HCT116 (cell line): Measurements from ENCODE around the gene KRTDAP. TPM values are rescaled to one million over a fixed set of nuclear protein-coding genes. Genes with fewer than 3 reads are reported as not detected.

Source experiments
- ATAC-seq: fragments of 200-7000 bp; cut with Tn5 transposase; 2 replicates; pipeline ENCODE4 v1.9.1; 2020; ENCODE audit warnings: mild to moderate bottlenecking, moderate library complexity
- BruUV-seq: library from RNA; stranded (reverse); fragments of 400-500 nt; replicated peaks from 2 replicates; lab custom pipeline; 2021; lab: Mats Ljungman, UMichigan
- CTCF ChIA-PET: fragments of 300-600 bp; sonication (Branson Sonifier 250); formaldehyde crosslinking; loops from one replicate; lab custom pipeline; 2021; ENCODE audit warnings: antibody characterized with exemption; lab: Charles Lee
- POLR2A ChIA-PET: fragments of 300-600, 350-600 bp; sonication (Branson Sonifier 250); formaldehyde crosslinking; loops from one replicate; lab custom pipeline; 2021; ENCODE audit warnings: antibody characterized with exemption; lab: Charles Lee
- RAD21 ChIA-PET, 2 experiments: fragments of 300-600 bp; sonication (Branson Sonifier 250); formaldehyde crosslinking; loops; one replicate each; lab custom pipeline; 2023; ENCODE audit warnings: low total read pairs in 2 of 2; ENCODE audit not compliant: uncharacterized antibody in 2 of 2, unreplicated experiment in 2 of 2, low non-redundant PET in 1 of 2; lab: Charles Lee
- DNase-seq: peaks from one replicate; pipeline ENCODE4 v3.0.0-alpha.2; 2010; ENCODE audit warnings: low read depth, low spot score
- H2AFZ ChIP-seq: fragments of 200-600 bp; shearing (Covaris generic), sonication (generic); 2 replicates; pipeline ENCODE4 v1.6.1; 2017; ENCODE audit warnings: low read depth, mixed run types, mixed read lengths, antibody characterized with exemption, low read length; ENCODE audit not compliant: poor library complexity, severe bottlenecking
- H3K27ac ChIP-seq: 2 replicates; pipeline ENCODE4 v1.5.1; 2012; ENCODE audit warnings: low read depth, low read length
- H3K27me3 ChIP-seq: fragments of 200-600 bp; sonication (generic); 2 replicates; pipeline ENCODE4 v1.6.1; 2016; ENCODE audit warnings: mixed run types, low read length, mixed read lengths; ENCODE audit not compliant: insufficient read depth
- H3K36me3 ChIP-seq, 2 experiments: fragments of 200-500 bp in 1 of 2; fragments of 200-600 bp in 1 of 2; sonication (Bioruptor generic) in 1 of 2; sonication (generic) in 1 of 2; 2 replicates each; pipeline versions ENCODE4 v1.5.1 to v1.6.1; 2014 to 2016; ENCODE audit warnings: low read length in 2 of 2, inconsistent platforms in 1 of 2, mixed read lengths in 1 of 2, mixed run types in 1 of 2; ENCODE audit not compliant: insufficient read depth in 2 of 2, control insufficient read depth in 1 of 2
- H3K4me1 ChIP-seq, 2 experiments: fragments of 200-600 bp in 1 of 2; sonication (generic) in 1 of 2; 2 replicates each; pipeline versions ENCODE4 v1.5.1 to v1.6.1; 2012 to 2017; ENCODE audit warnings: low read length in 2 of 2, inconsistent platforms in 1 of 2, mild to moderate bottlenecking in 1 of 2, mixed read lengths in 1 of 2, mixed run types in 1 of 2, moderate library complexity in 1 of 2; ENCODE audit not compliant: insufficient read depth in 2 of 2, control insufficient read depth in 1 of 2
- H3K4me2 ChIP-seq: fragments of 200-600 bp; sonication (generic); 2 replicates; pipeline ENCODE4 v1.6.1; 2017; ENCODE audit warnings: mixed run types, low read length, mixed read lengths
- H3K4me3 ChIP-seq, 2 experiments: fragments of 200-600 bp in 1 of 2; sonication (generic) in 1 of 2; replicated peaks in 1 of 2; 2 replicates each; pipeline ENCODE4 v1.5.1; 2011 to 2016; ENCODE audit warnings: low read length in 2 of 2, control low read depth in 1 of 2, low read depth in 1 of 2, mild to moderate bottlenecking in 1 of 2, mixed read lengths in 1 of 2, mixed run types in 1 of 2
- H3K79me2 ChIP-seq: fragments of 200-600 bp; sonication (generic); 2 replicates; pipeline ENCODE4 v1.6.1; 2017; ENCODE audit warnings: mild to moderate bottlenecking, mixed run types, low read length, moderate library complexity, mixed read lengths; ENCODE audit not compliant: insufficient read depth
- H3K9ac ChIP-seq: fragments of 200-600 bp; sonication (generic); 2 replicates; pipeline ENCODE4 v1.6.1; 2016; ENCODE audit warnings: low read length, mixed read lengths
- H3K9me2 ChIP-seq: fragments of 200-600 bp; sonication (generic), shearing (Covaris generic); 2 replicates; pipeline ENCODE4 v1.6.1; 2017; ENCODE audit warnings: mixed run types, mild to moderate bottlenecking, moderate library complexity; ENCODE audit not compliant: insufficient read depth
- H3K9me3 ChIP-seq, 2 experiments: fragments of 200-500 bp in 1 of 2; fragments of 200-600 bp in 1 of 2; sonication (Bioruptor generic) in 1 of 2; sonication (generic) in 1 of 2; 2 replicates each; pipeline ENCODE4 v1.6.1; 2014 to 2017; ENCODE audit warnings: low read length in 2 of 2, mixed read lengths in 2 of 2, inconsistent platforms in 1 of 2, low read depth in 1 of 2, mild to moderate bottlenecking in 1 of 2, mixed run types in 1 of 2, moderate library complexity in 1 of 2; ENCODE audit not compliant: control insufficient read depth in 1 of 2, insufficient read depth in 1 of 2
- H4K20me1 ChIP-seq: fragments of 200-600 bp; sonication (generic), shearing (Covaris generic); 2 replicates; pipeline ENCODE4 v1.6.1; 2017; ENCODE audit warnings: mixed run types, mild to moderate bottlenecking, moderate library complexity; ENCODE audit not compliant: insufficient read depth
- CEBPB ChIP-seq: IDR thresholded peaks from 2 replicates; pipeline ENCODE4 v1.6.1; 2012; ENCODE audit warnings: low read depth
- CTCF ChIP-seq, 3 experiments: fragments of 200-600 bp in 1 of 3; sonication (generic) in 1 of 3; IDR thresholded peaks in 2 of 3; conservative IDR thresholded peaks in 1 of 3; 2 replicates each; pipeline ENCODE4 v1.5.1; 2012 to 2017; ENCODE audit warnings: low read depth in 2 of 3, low read length in 2 of 3, antibody characterized with exemption in 1 of 3, borderline replicate concordance in 1 of 3, control low read depth in 1 of 3, mild to moderate bottlenecking in 1 of 3, mixed read lengths in 1 of 3, mixed run types in 1 of 3, moderate library complexity in 1 of 3; ENCODE audit not compliant: insufficient read depth in 1 of 3
- EGR1 ChIP-seq: IDR thresholded peaks from 2 replicates; pipeline ENCODE4 v1.6.1; 2012; ENCODE audit warnings: low read depth
- EZH2 ChIP-seq: fragments of 200-600 bp; sonication (generic); IDR thresholded peaks from 2 replicates; pipeline ENCODE4 v1.6.1; 2017; ENCODE audit warnings: antibody characterized with exemption, mixed run types
- EZH2phosphoT487 ChIP-seq: fragments of 200-600 bp; IDR thresholded peaks from 2 replicates; pipeline ENCODE4 v1.6.1; 2018; ENCODE audit warnings: antibody characterized with exemption, borderline replicate concordance
- JUND ChIP-seq: IDR thresholded peaks from 2 replicates; pipeline ENCODE4 v1.6.1; 2012
- POLR2A ChIP-seq: IDR thresholded peaks from 2 replicates; pipeline ENCODE4 v1.7.0; 2011; ENCODE audit warnings: borderline replicate concordance; ENCODE audit not compliant: insufficient read depth, insufficient read length; ENCODE audit errors: extremely low read depth
- POLR2AphosphoS5 ChIP-seq: IDR thresholded peaks from 2 replicates; pipeline ENCODE4 v1.6.1; 2011; ENCODE audit warnings: mild to moderate bottlenecking, low read depth, low read length, moderate library complexity
- RAD21 ChIP-seq: IDR thresholded peaks from 2 replicates; pipeline ENCODE4 v1.6.1; 2012; ENCODE audit warnings: low read depth, mild to moderate bottlenecking
- SIN3A ChIP-seq: IDR thresholded peaks from 2 replicates; pipeline ENCODE4 v1.6.1; 2012; ENCODE audit warnings: low read depth
- SRF ChIP-seq: IDR thresholded peaks from 2 replicates; pipeline ENCODE4 v1.6.1; 2012; ENCODE audit warnings: low read depth
- TCF7L2 ChIP-seq: IDR thresholded peaks from 2 replicates; pipeline ENCODE4 v1.7.0; 2011; ENCODE audit warnings: borderline replicate concordance, inconsistent platforms; ENCODE audit not compliant: insufficient read depth, insufficient read length; ENCODE audit errors: extremely low read depth
- YY1 ChIP-seq: IDR thresholded peaks from 2 replicates; pipeline ENCODE4 v1.6.1; 2011; ENCODE audit warnings: low read length, low read depth, moderate library complexity, mild to moderate bottlenecking; ENCODE audit not compliant: insufficient replicate concordance; ENCODE audit errors: extremely low read depth
- ZFX ChIP-seq: fragments of 450-650 bp; IDR thresholded peaks from 2 replicates; pipeline ENCODE4 v1.6.1; 2017
- ZNF274 ChIP-seq: fragments of 200-500 bp; sonication (Bioruptor generic); IDR thresholded peaks from 2 replicates; pipeline ENCODE4 v1.6.1; 2014; ENCODE audit warnings: mild to moderate bottlenecking, low read depth, low read length, inconsistent platforms
- intact Hi-C: fragments of 100-400 bp; cut with micrococcal nuclease; formaldehyde crosslinking; loops from 2 replicates; pipeline ENCODE4 v1.10.0; 2022
- total RNA-seq: library from RNA; stranded (reverse); gene quantifications from one replicate; pipeline ENCODE4 v1.2.1, GENCODE V29; 2021; ENCODE audit not compliant: unreplicated experiment
- TF ChIP-seq, protein P1 (sequence below): IDR thresholded peaks from 2 replicates; pipeline ENCODE4 v1.6.1; 2012; ENCODE audit warnings: low read depth
- TF ChIP-seq, protein P2 (sequence below): IDR thresholded peaks from 2 replicates; pipeline ENCODE4 v1.6.1; 2011; ENCODE audit warnings: mild to moderate bottlenecking, low read length, moderate library complexity; ENCODE audit not compliant: insufficient replicate concordance; ENCODE audit errors: extremely low read depth

The KRTDAP gene
- total RNA-seq, 1 experiment from 2014 or later = 0.74 TPM

- POLR2A ChIA-PET = interaction anchor here (3.9 kb wide), 1 partner anchor 10 kb away, joined by 22 read pairs; no protein-coding TSS in a partner anchor
Observed at GRCh38 chr19:35519291-35519690, 29.0 kb upstream of the KRTDAP start.

More at GRCh38 chr19:35519291-35519690, 29.0 kb upstream of the KRTDAP start:
- no peaks in the 10 kb centered on the region for H3K36me3 ChIP-seq
- H3K4me1 ChIP-seq = peaks cover 10 to 33% of the 10 kb centered on the region in 2 experiments
- H3K9me3 ChIP-seq = no peaks in the 10 kb centered on the region
- no peak overlapping the region for H3K27ac ChIP-seq
- no peak overlapping the region for H3K9ac ChIP-seq
- H3K4me3 ChIP-seq = no peak overlapping the region
- ChIA-PET CTCF (interaction anchor here (2.0 kb wide), 1 partner anchor 9 kb away, joined by 9 read pairs; no protein-coding TSS in a partner anchor), RAD21 (no interaction called here)
- no peaks in the 10 kb centered on the region for H3K79me2 ChIP-seq
- H3K9me2 ChIP-seq = no peaks in the 10 kb centered on the region
- intact Hi-C loops = no loop called here
- TF ChIP-seq EZH2 (no peak), EGR1 (no peak), JUND (no peak), EZH2phosphoT487 (no peak), SRF (no peak), TCF7L2 (no peak), ZFX (no peak), YY1 (no peak), POLR2AphosphoS5 (no peak), CTCF (IDR thresholded peaks at IDR 0.05 in 2 of 3, conservative IDR thresholded peaks at IDR 0.05 in 1 of 3; ENCODE audit: borderline replicate concordance in 1 of 3, insufficient read depth in 1 of 3, low read depth in 2 of 3, low read length in 2 of 3) (no peak), ZNF274 (no peak), CEBPB (no peak), SIN3A (no peak), POLR2A (no peak), RAD21 (no peak)
- TF ChIP-seq, protein P1, sequence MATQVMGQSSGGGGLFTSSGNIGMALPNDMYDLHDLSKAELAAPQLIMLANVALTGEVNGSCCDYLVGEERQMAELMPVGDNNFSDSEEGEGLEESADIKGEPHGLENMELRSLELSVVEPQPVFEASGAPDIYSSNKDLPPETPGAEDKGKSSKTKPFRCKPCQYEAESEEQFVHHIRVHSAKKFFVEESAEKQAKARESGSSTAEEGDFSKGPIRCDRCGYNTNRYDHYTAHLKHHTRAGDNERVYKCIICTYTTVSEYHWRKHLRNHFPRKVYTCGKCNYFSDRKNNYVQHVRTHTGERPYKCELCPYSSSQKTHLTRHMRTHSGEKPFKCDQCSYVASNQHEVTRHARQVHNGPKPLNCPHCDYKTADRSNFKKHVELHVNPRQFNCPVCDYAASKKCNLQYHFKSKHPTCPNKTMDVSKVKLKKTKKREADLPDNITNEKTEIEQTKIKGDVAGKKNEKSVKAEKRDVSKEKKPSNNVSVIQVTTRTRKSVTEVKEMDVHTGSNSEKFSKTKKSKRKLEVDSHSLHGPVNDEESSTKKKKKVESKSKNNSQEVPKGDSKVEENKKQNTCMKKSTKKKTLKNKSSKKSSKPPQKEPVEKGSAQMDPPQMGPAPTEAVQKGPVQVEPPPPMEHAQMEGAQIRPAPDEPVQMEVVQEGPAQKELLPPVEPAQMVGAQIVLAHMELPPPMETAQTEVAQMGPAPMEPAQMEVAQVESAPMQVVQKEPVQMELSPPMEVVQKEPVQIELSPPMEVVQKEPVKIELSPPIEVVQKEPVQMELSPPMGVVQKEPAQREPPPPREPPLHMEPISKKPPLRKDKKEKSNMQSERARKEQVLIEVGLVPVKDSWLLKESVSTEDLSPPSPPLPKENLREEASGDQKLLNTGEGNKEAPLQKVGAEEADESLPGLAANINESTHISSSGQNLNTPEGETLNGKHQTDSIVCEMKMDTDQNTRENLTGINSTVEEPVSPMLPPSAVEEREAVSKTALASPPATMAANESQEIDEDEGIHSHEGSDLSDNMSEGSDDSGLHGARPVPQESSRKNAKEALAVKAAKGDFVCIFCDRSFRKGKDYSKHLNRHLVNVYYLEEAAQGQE = no peak
- TF ChIP-seq, protein P2, sequence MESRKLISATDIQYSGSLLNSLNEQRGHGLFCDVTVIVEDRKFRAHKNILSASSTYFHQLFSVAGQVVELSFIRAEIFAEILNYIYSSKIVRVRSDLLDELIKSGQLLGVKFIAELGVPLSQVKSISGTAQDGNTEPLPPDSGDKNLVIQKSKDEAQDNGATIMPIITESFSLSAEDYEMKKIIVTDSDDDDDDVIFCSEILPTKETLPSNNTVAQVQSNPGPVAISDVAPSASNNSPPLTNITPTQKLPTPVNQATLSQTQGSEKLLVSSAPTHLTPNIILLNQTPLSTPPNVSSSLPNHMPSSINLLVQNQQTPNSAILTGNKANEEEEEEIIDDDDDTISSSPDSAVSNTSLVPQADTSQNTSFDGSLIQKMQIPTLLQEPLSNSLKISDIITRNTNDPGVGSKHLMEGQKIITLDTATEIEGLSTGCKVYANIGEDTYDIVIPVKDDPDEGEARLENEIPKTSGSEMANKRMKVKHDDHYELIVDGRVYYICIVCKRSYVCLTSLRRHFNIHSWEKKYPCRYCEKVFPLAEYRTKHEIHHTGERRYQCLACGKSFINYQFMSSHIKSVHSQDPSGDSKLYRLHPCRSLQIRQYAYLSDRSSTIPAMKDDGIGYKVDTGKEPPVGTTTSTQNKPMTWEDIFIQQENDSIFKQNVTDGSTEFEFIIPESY = no peak
- no peak for DNase-seq
- no peaks in the 10 kb centered on the region for H3K27me3 ChIP-seq
- ATAC-seq = peak; percentile 70
- BruUV-seq = no TSS peak
- peak overlapping the region; percentile 49 for H2AFZ ChIP-seq
- no peaks in the 10 kb centered on the region for H4K20me1 ChIP-seq
- H3K4me2 ChIP-seq = peak overlapping the region; percentile 57; the same call in 1 of the 2 replicates
